Measurements from ENCODE around the gene KY. TPM values are rescaled to one million over a fixed set of nuclear protein-coding genes. Genes with fewer than 3 reads are reported as not detected.

KY gene
- total RNA-seq, 6 experiments from 2014 or later, result 0.11 to 0.16 TPM; not detected in 4

DNA sequence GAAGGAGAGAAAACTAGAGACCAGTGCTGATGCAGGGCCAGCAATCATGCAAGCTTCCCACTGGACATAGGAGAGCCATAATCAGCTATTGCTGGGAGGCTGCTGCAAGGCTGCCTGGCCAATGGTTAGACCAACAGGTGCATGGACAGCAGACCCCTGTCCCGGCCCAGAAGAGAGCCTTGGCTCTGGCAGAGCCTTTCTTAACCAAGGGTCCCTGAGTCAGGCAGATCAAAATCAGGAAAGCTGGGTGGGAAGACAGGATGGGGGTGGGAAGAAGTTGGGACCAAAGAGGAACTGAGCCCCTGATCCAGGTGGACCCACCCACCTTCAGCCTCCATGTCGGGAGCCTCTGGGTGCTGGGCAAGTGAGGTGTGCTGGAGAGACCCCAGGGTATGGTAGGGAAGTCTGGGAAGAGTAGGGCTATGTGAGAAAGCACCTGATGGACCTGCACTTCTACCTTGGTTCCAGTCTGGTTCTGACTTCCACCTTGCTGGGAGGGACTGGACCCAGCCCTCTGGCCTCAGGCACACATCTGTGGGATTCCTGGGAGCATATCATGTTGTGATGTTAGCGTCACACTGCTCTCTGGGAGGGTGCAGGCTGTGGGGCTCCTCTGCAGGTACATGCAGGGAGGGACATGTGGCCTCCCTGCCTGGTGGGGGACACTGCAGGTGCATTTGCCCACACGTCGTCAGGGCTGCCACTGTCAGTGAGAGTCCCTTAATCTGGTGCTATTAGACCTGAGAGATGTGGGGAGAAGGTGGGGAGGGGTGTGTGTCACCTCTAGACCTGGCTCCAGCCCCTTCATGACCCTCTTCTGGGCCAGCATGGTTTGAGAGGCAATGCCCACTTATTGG is 24.7 kb downstream of the KY start:
- peaks cover 15% of the 10 kb centered on the region; the same call in 1 of the 2 replicates for H3K4me1 Mint-ChIP-seq (ENCODE audit: low read depth)
- TF ChIP-seq, protein P1, sequence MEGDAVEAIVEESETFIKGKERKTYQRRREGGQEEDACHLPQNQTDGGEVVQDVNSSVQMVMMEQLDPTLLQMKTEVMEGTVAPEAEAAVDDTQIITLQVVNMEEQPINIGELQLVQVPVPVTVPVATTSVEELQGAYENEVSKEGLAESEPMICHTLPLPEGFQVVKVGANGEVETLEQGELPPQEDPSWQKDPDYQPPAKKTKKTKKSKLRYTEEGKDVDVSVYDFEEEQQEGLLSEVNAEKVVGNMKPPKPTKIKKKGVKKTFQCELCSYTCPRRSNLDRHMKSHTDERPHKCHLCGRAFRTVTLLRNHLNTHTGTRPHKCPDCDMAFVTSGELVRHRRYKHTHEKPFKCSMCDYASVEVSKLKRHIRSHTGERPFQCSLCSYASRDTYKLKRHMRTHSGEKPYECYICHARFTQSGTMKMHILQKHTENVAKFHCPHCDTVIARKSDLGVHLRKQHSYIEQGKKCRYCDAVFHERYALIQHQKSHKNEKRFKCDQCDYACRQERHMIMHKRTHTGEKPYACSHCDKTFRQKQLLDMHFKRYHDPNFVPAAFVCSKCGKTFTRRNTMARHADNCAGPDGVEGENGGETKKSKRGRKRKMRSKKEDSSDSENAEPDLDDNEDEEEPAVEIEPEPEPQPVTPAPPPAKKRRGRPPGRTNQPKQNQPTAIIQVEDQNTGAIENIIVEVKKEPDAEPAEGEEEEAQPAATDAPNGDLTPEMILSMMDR (IDR thresholded peaks at IDR 0.05), result no peak
- H3K9me3 Mint-ChIP-seq, result peaks cover 7% of the 10 kb centered on the region; the same call in 1 of the 2 replicates
- DNase-seq, result no peak
- no peak overlapping the region for H3K27ac Mint-ChIP-seq
- H3K4me3 Mint-ChIP-seq, result no peak overlapping the region
- peaks cover 11% of the 10 kb centered on the region; the same call in 1 of the 2 replicates for H3K27me3 Mint-ChIP-seq (ENCODE audit: insufficient read depth)
- peaks cover 4% of the 10 kb centered on the region; the same call in 1 of the 2 replicates for H3K36me3 Mint-ChIP-seq (ENCODE audit: low read depth)

DNA sequence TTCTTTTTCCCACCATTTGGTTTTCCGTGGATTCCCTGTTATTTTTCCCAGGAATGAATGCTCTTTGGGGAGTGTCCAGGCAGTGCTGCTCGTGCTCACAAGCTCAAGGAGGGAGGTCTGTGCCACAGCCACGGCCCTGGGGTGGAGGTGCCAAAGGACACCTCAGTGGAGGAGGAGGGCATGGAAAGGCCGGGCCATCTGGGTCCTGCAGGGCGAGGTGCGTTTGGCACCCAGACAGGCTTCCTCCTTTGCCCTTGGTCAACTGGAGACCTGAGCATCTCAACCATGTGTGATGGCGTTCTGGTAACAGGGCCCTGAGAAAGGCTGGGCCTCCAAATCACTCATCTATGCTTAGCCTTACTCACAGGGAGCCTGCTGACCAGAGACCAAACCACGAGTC is 25.4 kb downstream of the KY start:
- H3K9me3 Mint-ChIP-seq, result peaks cover under 1% of the 10 kb centered on the region; the same call in 1 of the 2 replicates
- peaks cover 15% of the 10 kb centered on the region; the same call in 1 of the 2 replicates for H3K4me1 Mint-ChIP-seq (ENCODE audit: low read depth)
- TF ChIP-seq, protein P1 (IDR thresholded peaks at IDR 0.05), result no peak
- H3K4me3 Mint-ChIP-seq, result no peak overlapping the region
- no peak overlapping the region for H3K27ac Mint-ChIP-seq
- H3K27me3 Mint-ChIP-seq (ENCODE audit: insufficient read depth), result peaks cover 11% of the 10 kb centered on the region; the same call in 1 of the 2 replicates
- peaks cover under 1% of the 10 kb centered on the region; the same call in 1 of the 2 replicates for H3K36me3 Mint-ChIP-seq (ENCODE audit: low read depth)
- DNase-seq, result no peak

DNA sequence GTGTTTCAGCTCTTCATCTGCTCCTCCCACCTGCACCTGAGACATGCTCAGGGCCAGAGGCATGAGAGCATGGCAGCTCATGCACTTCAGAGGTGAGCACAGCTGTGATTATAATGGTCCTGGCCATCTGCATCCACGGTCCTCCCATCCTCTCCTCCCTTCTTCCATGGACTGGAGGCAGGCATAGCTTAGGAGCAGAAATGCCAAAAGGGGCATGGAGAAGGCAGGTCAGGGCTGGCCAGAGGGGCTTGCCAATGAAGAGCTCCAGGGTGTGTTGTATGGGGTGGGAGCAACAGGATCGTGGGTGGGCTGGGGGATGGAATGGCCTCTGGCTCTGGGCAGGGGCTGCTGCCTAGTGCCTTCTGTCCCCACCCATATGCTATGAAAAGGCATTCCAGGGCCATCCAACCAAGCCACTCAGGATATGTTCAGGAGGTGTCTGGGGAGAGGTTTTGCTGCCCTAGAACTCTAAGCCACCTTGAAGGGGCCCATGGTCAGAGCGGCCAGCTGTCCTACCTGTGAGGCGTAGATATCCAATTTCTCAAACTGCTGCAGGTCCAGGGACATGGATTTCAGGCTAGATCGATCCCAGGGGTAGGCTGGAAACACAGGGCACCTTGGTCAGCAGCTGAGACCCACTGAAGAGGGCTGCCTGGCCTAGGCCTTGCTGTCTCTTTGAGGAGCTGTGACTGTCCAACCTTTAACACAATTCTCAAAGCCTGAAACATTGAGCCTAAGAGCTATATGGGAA is 26.1 kb downstream of the KY start:
- no peak for DNase-seq
- peaks cover 15% of the 10 kb centered on the region; the same call in 1 of the 2 replicates for H3K4me1 Mint-ChIP-seq (ENCODE audit: low read depth)
- no peaks in the 10 kb centered on the region for H3K9me3 Mint-ChIP-seq
- TF ChIP-seq, protein P1 (IDR thresholded peaks at IDR 0.05), result no peak
- no peak overlapping the region for H3K4me3 Mint-ChIP-seq
- H3K36me3 Mint-ChIP-seq (ENCODE audit: low read depth), result no peaks in the 10 kb centered on the region
- H3K27me3 Mint-ChIP-seq (ENCODE audit: insufficient read depth), result peaks cover 11% of the 10 kb centered on the region; the same call in 1 of the 2 replicates
- no peak overlapping the region for H3K27ac Mint-ChIP-seq

DNA sequence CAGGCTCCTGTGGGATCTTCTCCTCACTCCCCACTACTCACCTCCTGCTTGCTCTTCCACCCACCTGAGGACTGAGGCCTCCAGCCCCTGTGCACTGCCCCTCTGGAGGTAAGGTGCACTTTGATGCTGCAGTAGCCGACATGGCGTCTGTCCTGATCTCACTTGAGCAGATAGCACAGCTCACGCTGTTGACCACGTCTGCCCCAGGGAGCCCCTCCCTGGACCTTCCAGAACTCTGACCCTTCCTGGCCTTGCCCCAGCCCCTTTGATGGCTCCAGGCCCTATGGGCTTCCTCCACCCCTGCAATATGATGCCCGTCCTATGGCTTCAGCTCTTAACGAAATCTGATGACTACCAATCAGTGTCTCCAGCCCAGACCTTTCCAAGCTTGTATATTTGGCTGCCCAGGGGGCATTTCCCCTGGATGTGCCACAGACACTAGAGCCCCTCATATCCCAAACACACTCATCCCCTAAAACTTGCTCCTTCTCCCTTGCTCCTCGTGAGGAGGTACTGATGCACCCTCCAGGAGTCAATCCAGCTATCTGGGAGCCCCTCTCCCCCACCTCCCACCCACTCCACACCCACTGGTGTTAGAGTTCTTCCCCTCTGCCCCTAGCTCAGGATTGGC is 27.1 kb downstream of the KY start:
- H3K36me3 Mint-ChIP-seq (ENCODE audit: low read depth), result no peaks in the 10 kb centered on the region
- TF ChIP-seq, protein P1 (IDR thresholded peaks at IDR 0.05), result no peak
- no peak overlapping the region for H3K4me3 Mint-ChIP-seq
- H3K9me3 Mint-ChIP-seq, result no peaks in the 10 kb centered on the region
- no peak overlapping the region for H3K27ac Mint-ChIP-seq
- peaks cover 15% of the 10 kb centered on the region; the same call in 1 of the 2 replicates for H3K4me1 Mint-ChIP-seq (ENCODE audit: low read depth)
- no peak for DNase-seq
- peaks cover 9% of the 10 kb centered on the region; the same call in 1 of the 2 replicates for H3K27me3 Mint-ChIP-seq (ENCODE audit: insufficient read depth)

DNA sequence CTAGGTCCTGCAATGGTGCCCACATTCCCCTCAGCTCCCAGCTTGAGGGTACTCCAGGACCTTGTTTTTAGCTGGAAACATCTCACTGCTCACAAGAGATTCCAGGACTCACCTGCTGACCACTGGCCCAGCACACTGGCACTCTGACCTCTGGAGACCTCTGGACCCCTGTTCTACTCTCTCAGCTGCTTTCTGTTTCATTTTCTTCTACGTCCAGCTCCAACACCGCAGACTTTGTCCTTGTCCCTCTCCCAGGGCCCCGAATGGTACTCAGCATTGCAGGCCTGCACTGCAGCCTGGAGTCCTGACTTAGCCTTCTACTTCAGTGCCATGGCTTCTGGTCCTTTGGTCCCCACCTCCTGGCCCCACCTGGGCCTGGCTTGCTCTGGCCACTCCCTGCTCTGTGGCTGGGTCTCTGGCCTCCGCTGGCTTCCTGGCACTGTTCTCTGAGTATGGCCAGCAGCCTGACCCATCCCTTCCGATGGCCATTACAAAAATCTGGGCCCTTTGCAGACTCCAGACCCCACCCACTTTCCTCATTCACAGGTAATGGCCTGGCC is 27.9 kb downstream of the KY start:
- Mint-ChIP-seq H3K36me3 (ENCODE audit: low read depth) (no peaks in the 10 kb centered on the region), H3K4me3 (no peak overlapping the region), H3K27ac (no peak overlapping the region), H3K9me3 (no peaks in the 10 kb centered on the region), H3K4me1 (ENCODE audit: low read depth) (peaks cover 12% of the 10 kb centered on the region; the same call in 1 of the 2 replicates), H3K27me3 (ENCODE audit: insufficient read depth) (peaks cover 7% of the 10 kb centered on the region; the same call in 1 of the 2 replicates)
- no peak for DNase-seq
- TF ChIP-seq, protein P1 (IDR thresholded peaks at IDR 0.05), result no peak
